ENCODE measurements around the gene OTULINL. TPM values are rescaled to one million over a fixed set of nuclear protein-coding genes. Genes with fewer than 3 reads are reported as not detected.

The OTULINL gene
- total and polyA plus RNA-seq, 2 of the 8 experiments (the other 6 are each of a cell fraction or from before 2014, with no cell fraction given), result 3.1 to 8.3 TPM

DNA sequence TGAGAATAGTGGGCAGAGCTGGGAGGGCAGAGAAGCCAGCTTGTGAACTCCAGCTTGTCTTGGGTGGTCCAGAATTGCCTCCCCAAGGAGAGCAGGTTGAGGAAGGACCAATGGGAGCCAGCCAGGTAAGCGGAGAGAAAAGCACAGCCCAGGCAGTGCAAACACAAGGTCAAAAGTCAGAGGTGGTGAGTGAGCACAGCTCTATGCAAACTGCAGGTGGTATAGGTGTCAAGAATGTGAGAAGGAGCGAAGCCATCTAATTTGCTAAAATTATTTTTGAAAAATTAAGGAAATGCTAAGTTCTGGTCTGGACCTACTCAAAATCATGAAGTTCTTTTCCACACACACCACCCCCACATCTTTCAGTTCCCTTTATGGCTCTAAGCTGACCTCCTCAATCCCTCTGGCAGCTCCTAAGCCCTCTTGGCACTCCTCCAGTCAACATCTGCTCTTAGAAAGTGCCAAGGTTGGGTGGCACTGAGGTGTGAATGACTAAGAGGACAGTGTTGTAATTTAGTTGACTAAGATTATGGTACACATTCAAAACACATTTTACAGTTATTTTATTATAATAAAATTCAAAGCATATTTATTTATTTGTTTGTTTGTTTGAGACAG lies 6.6 kb upstream of the OTULINL start:
- Histone ChIP-seq H3K18ac (ENCODE audit: extremely low read depth, low read length) (no peak overlapping the region), H2AK5ac (ENCODE audit: low read depth, low read length) (no peak overlapping the region), H2BK5ac (ENCODE audit: low read depth, low read length) (no peak overlapping the region), H3K79me2 (ENCODE audit: control insufficient read depth in 1 of 2, insufficient read depth in 2 of 2, low read length in 2 of 2) (no peaks in the 10 kb centered on the region), H3K9ac (replicated peaks in 1 of 4; ENCODE audit: extremely low read depth in 1 of 4, low read depth in 3 of 4, low read length in 3 of 4) (no peak overlapping the region), H4K91ac (replicated peaks; ENCODE audit: insufficient read length, low read length) (no peak overlapping the region), H3K23ac (ENCODE audit: insufficient read length) (no peak overlapping the region), H3K4ac (replicated peaks; ENCODE audit: insufficient read length, low read depth, low read length) (no peak overlapping the region), H3K27me3 (replicated peaks in 1 of 4; ENCODE audit: control insufficient read depth in 3 of 4, extremely low read depth in 1 of 4, insufficient read depth in 3 of 4, low read length in 3 of 4) (peaks cover 0 to 1% (median 0%) of the 10 kb centered on the region in 4 experiments; a peak in 2 of 7 replicates), H3K36me3 (ENCODE audit: control insufficient read depth in 2 of 4, insufficient read depth in 4 of 4, low read length in 3 of 4) (no peaks in the 10 kb centered on the region), H2BK15ac (ENCODE audit: low read length) (no peak overlapping the region), H4K5ac (ENCODE audit: insufficient read length, low read depth, low read length) (no peak overlapping the region), H3K4me3 (ENCODE audit: extremely low read depth in 1 of 4, insufficient read depth in 2 of 4, low read depth in 3 of 4, low read length in 4 of 4) (no peak overlapping the region), H2AFZ (ENCODE audit: low read length) (no peak overlapping the region), H4K20me1 (replicated peaks in 1 of 2; ENCODE audit: control insufficient read depth in 1 of 2, insufficient read depth in 2 of 2, low read length in 2 of 2) (no peaks in the 10 kb centered on the region), H2BK20ac (ENCODE audit: low read length) (no peak overlapping the region), H2BK120ac (replicated peaks; ENCODE audit: low read depth, low read length) (no peak overlapping the region), H3K14ac (ENCODE audit: insufficient read length) (no peak overlapping the region), H2BK12ac (ENCODE audit: low read depth, low read length) (no peak overlapping the region), H3K27ac (ENCODE audit: low read depth, low read length) (no peak overlapping the region), H3K56ac (replicated peaks; ENCODE audit: insufficient read length, low read depth, low read length) (no peak overlapping the region), H3K4me2 (ENCODE audit: insufficient read depth in 1 of 2, low read depth in 2 of 2, low read length in 2 of 2) (no peak overlapping the region), H3K23me2 (ENCODE audit: low read depth, low read length) (no peaks in the 10 kb centered on the region), H3K79me1 (ENCODE audit: low read depth, low read length) (no peaks in the 10 kb centered on the region), H3K9me3 (ENCODE audit: insufficient read depth in 2 of 2, low read depth in 1 of 2, low read length in 1 of 2) (no peaks in the 10 kb centered on the region; a peak in 1 of 4 replicates), H4K8ac (ENCODE audit: extremely low read depth, insufficient read depth, low read length) (no peak overlapping the region), H3K4me1 (replicated peaks in 1 of 4; ENCODE audit: control insufficient read depth in 3 of 4, insufficient read depth in 4 of 4, low read length in 3 of 4) (no peaks in the 10 kb centered on the region)
- POLR2A ChIA-PET (ENCODE audit: partially characterized antibody), result no interaction called here
- FAIRE-seq (no peak), DNase-seq (ENCODE audit: low read depth in 1 of 2, low spot score in 2 of 2) (no peak)
- CTCF ChIA-PET (ENCODE audit: partially characterized antibody), result interaction anchor here (1.0 kb wide), 1 partner anchor 69 kb away, joined by 4 read pairs; no protein-coding TSS in a partner anchor
- WGBS, 2 experiments (ENCODE audit: extremely low coverage in 1 of 2, insufficient coverage in 1 of 2, insufficient read length in 1 of 2, insufficient replicate concordance in 2 of 2, low coverage in 1 of 2, low lambda C conversion rate in 2 of 2, missing lambda C conversion rate in 1 of 2), result 76% methylated on average over 2 of the region's 2 CpGs; no CpG with 5 or more reads in 1 of the 2 experiments
- TF ChIP-seq POLR2A (IDR thresholded peaks at IDR 0.05; ENCODE audit: control extremely low read depth in 1 of 2, low read depth in 2 of 2, low read length in 2 of 2) (no peak), SAP30 (IDR thresholded peaks at IDR 0.05; ENCODE audit: insufficient read depth, insufficient replicate concordance, low read length) (no peak), ATF2 (IDR thresholded peaks at IDR 0.05; ENCODE audit: low read length) (no peak), RFX5 (IDR thresholded peaks at IDR 0.05; ENCODE audit: borderline replicate concordance, low read depth, low read length) (no peak), BRCA1 (IDR thresholded peaks at IDR 0.05; ENCODE audit: low read depth, low read length) (no peak), HDAC6 (IDR thresholded peaks at IDR 0.05; ENCODE audit: low read depth, low read length) (no peak), SIX5 (IDR thresholded peaks at IDR 0.05; ENCODE audit: low read depth, low read length) (no peak), BCL11A (IDR thresholded peaks at IDR 0.05; ENCODE audit: low read depth in 2 of 2, low read length in 2 of 2) (no peak)
- TF ChIP-seq, protein P1, sequence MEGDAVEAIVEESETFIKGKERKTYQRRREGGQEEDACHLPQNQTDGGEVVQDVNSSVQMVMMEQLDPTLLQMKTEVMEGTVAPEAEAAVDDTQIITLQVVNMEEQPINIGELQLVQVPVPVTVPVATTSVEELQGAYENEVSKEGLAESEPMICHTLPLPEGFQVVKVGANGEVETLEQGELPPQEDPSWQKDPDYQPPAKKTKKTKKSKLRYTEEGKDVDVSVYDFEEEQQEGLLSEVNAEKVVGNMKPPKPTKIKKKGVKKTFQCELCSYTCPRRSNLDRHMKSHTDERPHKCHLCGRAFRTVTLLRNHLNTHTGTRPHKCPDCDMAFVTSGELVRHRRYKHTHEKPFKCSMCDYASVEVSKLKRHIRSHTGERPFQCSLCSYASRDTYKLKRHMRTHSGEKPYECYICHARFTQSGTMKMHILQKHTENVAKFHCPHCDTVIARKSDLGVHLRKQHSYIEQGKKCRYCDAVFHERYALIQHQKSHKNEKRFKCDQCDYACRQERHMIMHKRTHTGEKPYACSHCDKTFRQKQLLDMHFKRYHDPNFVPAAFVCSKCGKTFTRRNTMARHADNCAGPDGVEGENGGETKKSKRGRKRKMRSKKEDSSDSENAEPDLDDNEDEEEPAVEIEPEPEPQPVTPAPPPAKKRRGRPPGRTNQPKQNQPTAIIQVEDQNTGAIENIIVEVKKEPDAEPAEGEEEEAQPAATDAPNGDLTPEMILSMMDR (IDR thresholded peaks at IDR 0.05; ENCODE audit: control extremely low read depth in 1 of 3, insufficient read depth in 1 of 3, low read depth in 1 of 3, low read length in 3 of 3), result no peak

Data from H1 (cell line).